WTC11 (cell line): Measurements from ENCODE around the gene IQSEC1. TPM values are rescaled to one million over a fixed set of nuclear protein-coding genes. Genes with fewer than 3 reads are reported as not detected.

ENCODE experiments used
- ATAC-seq: fragments of 200-7000 bp; cut with Tn5 transposase; 2 replicates; pipeline ENCODE4 v1.10.0; 2021; ENCODE audit warnings: mild to moderate bottlenecking, moderate library complexity
- CTCF ChIA-PET: fragments of 300-600 bp; sonication (Branson Sonifier 250); formaldehyde crosslinking; loops from one replicate; lab custom pipeline; 2021; ENCODE audit warnings: antibody characterized with exemption; lab: Charles Lee
- POLR2A ChIA-PET: fragments of 350-600 bp; sonication (Branson Sonifier 250); formaldehyde crosslinking; loops from one replicate; lab custom pipeline; 2021; ENCODE audit warnings: antibody characterized with exemption; lab: Charles Lee
- DNase-seq: peaks from one replicate; pipeline ENCODE4 v3.0.0; 2021; ENCODE audit warnings: low spot score
- H3K27ac Mint-ChIP-seq: 2 replicates; pipeline ENCODE4 v1.8.0; 2021; ENCODE audit warnings: mixed read lengths
- H3K27me3 Mint-ChIP-seq: 2 replicates; pipeline ENCODE4 v1.8.0; 2021; ENCODE audit warnings: low read depth, mild to moderate bottlenecking, moderate library complexity, mixed read lengths
- H3K36me3 Mint-ChIP-seq: 2 replicates; pipeline ENCODE4 v1.8.0; 2021; ENCODE audit warnings: mixed read lengths
- H3K4me1 Mint-ChIP-seq: 2 replicates; pipeline ENCODE4 v1.8.0; 2022; ENCODE audit warnings: mixed read lengths
- H3K4me3 Mint-ChIP-seq: 2 replicates; pipeline ENCODE4 v1.8.0; 2021; ENCODE audit warnings: mild to moderate bottlenecking, moderate library complexity, mixed read lengths
- H3K9me3 Mint-ChIP-seq: 2 replicates; pipeline ENCODE4 v1.8.0; 2021; ENCODE audit warnings: mixed read lengths
- AFF4 ChIP-seq: sonication (generic); formaldehyde crosslinking; IDR thresholded peaks from 2 replicates; pipeline ENCODE4 v1.8.1; 2023; ENCODE audit warnings: mild to moderate bottlenecking, missing genetic modification reagents, borderline replicate concordance
- CREB1 ChIP-seq: sonication (generic); formaldehyde crosslinking; IDR thresholded peaks from 2 replicates; pipeline ENCODE4 v1.8.0; 2023; ENCODE audit warnings: mild to moderate bottlenecking, missing genetic modification reagents
- GABPB1 ChIP-seq: sonication (generic); formaldehyde crosslinking; IDR thresholded peaks from 2 replicates; pipeline ENCODE4 v1.8.1; 2023; ENCODE audit warnings: mild to moderate bottlenecking, missing genetic modification reagents
- GTF2I ChIP-seq: fragments of 250-450 bp; sonication (Bioruptor Pico); conservative IDR thresholded peaks from 2 replicates; pipeline ENCODE4 v1.4.0; 2021; ENCODE audit warnings: mild to moderate bottlenecking
- MLX ChIP-seq: sonication (generic); formaldehyde crosslinking; IDR thresholded peaks from 2 replicates; pipeline ENCODE4 v1.8.1; 2023; ENCODE audit warnings: mild to moderate bottlenecking, missing genetic modification reagents, moderate library complexity
- MYBL2 ChIP-seq: sonication (generic); formaldehyde crosslinking; IDR thresholded peaks from 2 replicates; pipeline ENCODE4 v1.8.1; 2023; ENCODE audit warnings: mild to moderate bottlenecking, moderate library complexity, missing genetic modification reagents
- NFYB ChIP-seq: sonication (generic); formaldehyde crosslinking; conservative IDR thresholded peaks from 2 replicates; pipeline ENCODE4 v1.8.0; 2022; ENCODE audit warnings: low read depth, missing genetic modification reagents
- NR1H2 ChIP-seq: sonication (generic); formaldehyde crosslinking; IDR thresholded peaks from 2 replicates; pipeline ENCODE4 v1.9.0; 2021; ENCODE audit warnings: mild to moderate bottlenecking, moderate library complexity, missing genetic modification reagents
- OVOL2 ChIP-seq: fragments of 250-450 bp; sonication (Bioruptor Pico); IDR thresholded peaks from 2 replicates; pipeline ENCODE4 v1.9.0; 2021; ENCODE audit warnings: mild to moderate bottlenecking, borderline replicate concordance
- SOX15 ChIP-seq: fragments of 250-450 bp; sonication (Bioruptor Pico); IDR thresholded peaks from 2 replicates; pipeline ENCODE4 v1.9.0; 2021; ENCODE audit warnings: mild to moderate bottlenecking
- TEAD4 ChIP-seq: sonication (generic); formaldehyde crosslinking; IDR thresholded peaks from 2 replicates; pipeline ENCODE4 v1.8.0; 2022; ENCODE audit warnings: mild to moderate bottlenecking, missing genetic modification reagents
- ZNF138 ChIP-seq: sonication (generic); formaldehyde crosslinking; conservative IDR thresholded peaks from 2 replicates; pipeline ENCODE4 v1.8.1; 2022; ENCODE audit warnings: mild to moderate bottlenecking, moderate library complexity, missing genetic modification reagents
- ZNF219 ChIP-seq: sonication (generic); formaldehyde crosslinking; IDR thresholded peaks from 2 replicates; pipeline ENCODE4 v1.8.0; 2023; ENCODE audit warnings: missing genetic modification reagents, mild to moderate bottlenecking, borderline replicate concordance
- ZNF425 ChIP-seq: fragments of 250-450 bp; sonication (Bioruptor Pico); conservative IDR thresholded peaks from 2 replicates; pipeline ENCODE4 v1.9.0; 2021; ENCODE audit warnings: mild to moderate bottlenecking
- total RNA-seq: library from RNA; stranded (reverse); gene quantifications from 3 replicates; pipeline ENCODE4 v1.2.3, GENCODE V29; 2021

The IQSEC1 gene
- total RNA-seq, 1 experiment from 2014 or later = 35.0 TPM

- DNase-seq (no peak), ATAC-seq (no peak)
- ChIA-PET POLR2A (no interaction called here), CTCF (interaction anchor here (0.5 to 4.1 kb wide), 6 partner anchors 17 to 180 kb away, joined by 3 to 27 read pairs (median 4); no protein-coding TSS in a partner anchor)
- TF ChIP-seq MLX (CRISPR knock-in tag) (no peak), CREB1 (CRISPR knock-in tag) (no peak), GABPB1 (CRISPR knock-in tag) (peak; percentile 42), ZNF219 (CRISPR knock-in tag) (no peak), GTF2I (CRISPR knock-in tag) (no peak), SOX15 (no peak), NFYB (CRISPR knock-in tag) (no peak)
- peak overlapping the region; percentile 83; the same call in 1 of the 2 replicates for H3K4me3 Mint-ChIP-seq
- H3K27me3 Mint-ChIP-seq = peaks cover 20% of the 10 kb centered on the region
- H3K27ac Mint-ChIP-seq = no peak overlapping the region
- no peaks in the 10 kb centered on the region for H3K9me3 Mint-ChIP-seq
- no peaks in the 10 kb centered on the region for H3K36me3 Mint-ChIP-seq
- peaks cover 46% of the 10 kb centered on the region for H3K4me1 Mint-ChIP-seq
Measured at GRCh38 chr3:12964711-12965612, 108.3 kb downstream of the IQSEC1 start.

GRCh38 chr3:12963922-12964701 is 109.1 kb downstream of the IQSEC1 start:
- H3K27ac Mint-ChIP-seq = no peak overlapping the region
- ChIA-PET CTCF (interaction anchor here (0.6 to 1.8 kb wide), 4 partner anchors 17 to 181 kb away, joined by 4 to 7 read pairs (median 4); no protein-coding TSS in a partner anchor), POLR2A (no interaction called here)
- no peak overlapping the region for H3K4me3 Mint-ChIP-seq
- peaks cover 17% of the 10 kb centered on the region for H3K27me3 Mint-ChIP-seq
- peaks cover 49% of the 10 kb centered on the region for H3K4me1 Mint-ChIP-seq
- H3K36me3 Mint-ChIP-seq = no peaks in the 10 kb centered on the region
- ATAC-seq = no peak
- TF ChIP-seq ZNF425 = no peak
- no peaks in the 10 kb centered on the region for H3K9me3 Mint-ChIP-seq
- DNase-seq = no peak

GRCh38 chr3:12963231-12963896 is 109.9 kb downstream of the IQSEC1 start:
- DNase-seq (no peak), ATAC-seq (no peak)
- TF ChIP-seq TEAD4 (no peak), AFF4 (CRISPR knock-in tag) (no peak), OVOL2 (no peak), NR1H2 (CRISPR knock-in tag) (no peak), NFYB (CRISPR knock-in tag) (no peak), GABPB1 (CRISPR knock-in tag) (no peak), MYBL2 (CRISPR knock-in tag) (no peak), ZNF138 (CRISPR knock-in tag) (no peak)
- Mint-ChIP-seq H3K4me3 (no peak overlapping the region), H3K36me3 (no peaks in the 10 kb centered on the region), H3K27me3 (peaks cover 10% of the 10 kb centered on the region), H3K4me1 (peaks cover 49% of the 10 kb centered on the region), H3K9me3 (no peaks in the 10 kb centered on the region), H3K27ac (no peak overlapping the region)
- POLR2A ChIA-PET = no interaction called here
- CTCF ChIA-PET = interaction anchor here (1.3 kb wide), 1 partner anchor 128 kb away, joined by 3 read pairs; no protein-coding TSS in a partner anchor
